ENCODE measurements around the gene MXRA7.
"Not testable (repeated sequence)": the region's sequence is repeated elsewhere in the genome, so short reads cannot be mapped to it uniquely, and the experiment has no call there.

Gene MXRA7

GRCh38 chr17:76735586-76736348 is 25.0 kb upstream of the MXRA7 start:
- no peak for DNase-seq

DNA sequence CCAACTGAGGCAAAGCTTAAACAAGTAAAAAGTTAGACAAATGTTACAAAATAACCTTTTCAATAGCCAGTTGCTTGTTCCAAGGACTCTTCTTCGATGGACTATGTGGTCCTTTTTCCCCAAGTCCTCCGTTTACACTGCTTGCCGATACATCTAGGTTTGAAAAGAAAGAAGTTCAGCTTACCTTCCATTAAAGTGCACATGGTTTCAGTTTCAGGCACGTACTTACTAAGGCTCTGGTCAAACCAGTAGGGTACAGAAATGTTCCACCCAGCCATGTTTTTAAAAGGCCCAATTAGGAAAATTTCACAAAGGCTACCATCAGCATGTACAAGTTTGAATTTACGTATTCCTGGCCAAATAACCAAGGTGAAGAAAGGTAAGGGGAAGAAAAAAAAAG is 24.2 kb upstream of the MXRA7 start:
- DNase-seq, result no peak

DNA sequence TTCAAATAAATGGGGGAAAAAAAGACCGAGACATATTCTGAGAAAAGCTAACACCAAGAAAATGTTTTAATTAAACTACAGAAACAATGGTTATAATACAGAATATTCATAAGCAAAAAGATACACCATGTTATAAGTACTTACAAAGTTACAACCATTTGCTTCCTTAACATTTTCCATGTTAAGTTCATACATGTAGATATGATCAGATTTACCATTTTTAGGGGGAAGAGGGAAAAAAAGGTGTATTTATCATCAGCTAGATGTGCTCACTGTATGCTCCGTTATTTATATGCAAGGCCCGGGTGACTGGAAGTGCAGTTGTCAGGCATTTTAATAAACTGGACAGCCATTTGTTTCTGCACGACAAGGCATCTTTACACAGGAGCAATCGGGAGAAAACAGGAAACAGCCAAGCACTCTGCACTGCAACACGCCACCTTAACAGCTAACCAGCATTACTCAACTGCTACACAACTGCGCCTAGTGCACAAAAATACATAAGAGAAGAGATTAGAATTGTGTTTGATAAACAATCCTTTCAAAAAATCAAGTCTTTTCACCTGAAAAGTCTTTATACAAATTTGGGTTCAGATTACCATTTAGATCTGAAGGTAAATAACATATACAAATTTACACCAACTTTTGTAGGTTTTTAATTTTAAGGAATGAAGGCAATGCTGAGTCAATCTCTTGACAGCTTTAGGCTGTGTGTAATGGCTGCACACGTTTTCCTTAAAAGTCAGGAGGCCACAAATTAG is 23.5 kb upstream of the MXRA7 start:
- no peak for DNase-seq

DNA sequence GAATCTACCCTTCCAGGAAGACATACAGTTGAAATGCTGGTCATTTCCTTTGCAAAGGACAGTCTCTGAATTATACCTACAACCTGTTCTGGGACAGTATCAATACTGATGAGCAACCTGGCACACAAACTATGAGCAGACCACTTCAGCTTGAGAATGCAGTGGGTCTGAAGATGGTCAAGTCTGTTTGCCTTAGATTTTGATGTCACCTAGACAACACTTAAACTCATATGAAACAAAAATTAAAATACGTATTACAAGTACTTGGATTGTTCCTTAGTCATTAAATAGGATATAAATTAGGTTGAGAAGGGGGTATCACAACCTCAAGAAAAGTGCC is 22.8 kb upstream of the MXRA7 start:
- no peak for DNase-seq

DNA sequence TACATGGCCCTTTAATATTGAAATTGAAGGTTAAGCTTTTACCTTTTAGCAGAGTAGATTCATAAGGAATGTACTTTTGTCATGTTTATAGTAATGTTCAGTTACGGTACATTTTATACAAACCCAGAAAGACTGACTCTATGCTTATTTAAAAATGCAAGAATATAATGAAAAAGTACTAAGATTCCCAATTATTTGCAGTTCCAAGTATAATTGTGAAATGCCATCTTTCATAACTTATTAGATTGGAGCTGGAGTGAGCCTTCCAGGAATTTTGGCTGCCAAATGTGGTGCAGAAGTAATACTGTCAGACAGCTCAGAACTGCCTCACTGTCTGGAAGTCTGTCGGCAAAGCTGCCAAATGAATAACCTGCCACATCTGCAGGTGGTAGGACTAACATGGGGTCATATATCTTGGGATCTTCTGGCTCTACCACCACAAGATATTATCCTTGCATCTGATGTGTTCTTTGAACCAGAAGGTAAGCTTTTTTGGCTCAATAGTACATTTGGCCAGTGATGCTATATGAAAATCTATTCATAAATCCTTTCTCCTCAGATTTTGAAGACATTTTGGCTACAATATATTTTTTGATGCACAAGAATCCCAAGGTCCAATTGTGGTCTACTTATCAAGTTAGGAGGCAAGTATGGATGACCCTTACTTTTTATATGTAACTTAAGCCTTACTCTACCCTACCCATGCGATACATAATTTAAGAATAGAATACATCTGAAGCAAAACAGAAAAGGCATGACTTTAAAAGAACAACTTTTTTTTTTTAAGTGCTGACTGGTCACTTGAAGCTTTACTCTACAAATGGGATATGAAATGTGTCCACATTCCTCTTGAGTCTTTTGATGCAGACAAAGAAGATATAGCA is 22.2 kb upstream of the MXRA7 start:
- no peak for DNase-seq

- not testable (repeated sequence) for DNase-seq
Observed at GRCh38 chr17:76731800-76732733, 21.3 kb upstream of the MXRA7 start.

GRCh38 chr17:76727745-76728456 is 17.1 kb upstream of the MXRA7 start:
- no peak for DNase-seq

DNA sequence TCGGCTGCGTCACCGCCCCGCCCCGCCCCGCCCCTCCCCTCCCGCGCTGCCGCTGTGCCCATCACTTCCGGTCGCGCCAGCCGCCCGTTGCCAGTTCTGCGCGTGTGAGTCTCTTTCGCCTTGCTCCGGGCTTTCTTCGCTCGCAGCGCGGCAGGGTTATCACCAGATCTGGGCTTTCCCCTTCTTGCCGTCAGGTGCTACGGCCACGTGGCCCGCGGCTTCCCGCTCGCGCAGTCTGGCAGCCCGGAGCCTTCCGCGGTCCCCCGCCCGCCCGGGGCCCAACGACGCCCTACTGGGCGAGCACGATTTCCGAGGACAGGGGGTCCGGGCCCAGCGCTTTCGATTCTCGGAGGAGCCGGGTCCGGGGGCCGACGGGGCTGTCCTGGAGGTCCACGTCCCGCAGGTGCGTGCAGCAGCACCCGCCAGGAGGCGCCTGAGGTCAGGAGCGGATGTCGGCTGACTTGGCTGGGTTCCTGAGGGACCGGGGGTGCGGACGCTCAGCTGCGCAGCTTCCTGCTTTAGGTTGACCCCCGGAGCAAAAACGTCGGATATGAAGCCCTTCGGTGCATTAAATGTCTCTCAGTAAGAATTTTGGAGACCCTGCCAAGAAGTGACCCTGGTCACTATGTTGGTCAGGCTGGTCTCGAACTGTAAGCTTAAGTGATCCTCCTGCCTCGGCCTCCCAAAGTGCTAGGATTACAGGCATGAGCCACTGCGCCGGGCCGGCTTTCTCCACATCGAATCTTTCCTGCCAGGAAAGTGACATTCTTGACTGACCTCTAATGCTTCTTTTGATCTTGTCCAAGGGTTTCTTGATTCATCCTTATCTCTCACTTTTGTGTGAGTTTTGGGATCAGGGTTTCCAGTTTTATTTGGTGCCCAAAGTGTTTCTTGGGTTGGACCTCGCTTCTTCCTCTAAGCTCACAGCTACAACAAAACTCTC is 16.3 kb upstream of the MXRA7 start, which contains the start of gene METTL23:
Gene METTL23 (plus strand): TSS at position 64 of the 943 bp plus-strand sequence. CDS start 2,872 bp downstream, outside the sequence.
- peak; percentile 74 to 77 for DNase-seq

- peak; percentile 90 to 94 for DNase-seq
Observed at GRCh38 chr17:76726231-76726775, 15.5 kb upstream of the MXRA7 start, which contains the start of gene JMJD6. TSS of gene JMJD6 (minus strand) at chr17:76726606. CDS start at chr17:76726475, 131 bp downstream.

GRCh38 chr17:76725580-76726230 is 14.9 kb upstream of the MXRA7 start:
- DNase-seq, result peak; percentile 66 to 68

DNA sequence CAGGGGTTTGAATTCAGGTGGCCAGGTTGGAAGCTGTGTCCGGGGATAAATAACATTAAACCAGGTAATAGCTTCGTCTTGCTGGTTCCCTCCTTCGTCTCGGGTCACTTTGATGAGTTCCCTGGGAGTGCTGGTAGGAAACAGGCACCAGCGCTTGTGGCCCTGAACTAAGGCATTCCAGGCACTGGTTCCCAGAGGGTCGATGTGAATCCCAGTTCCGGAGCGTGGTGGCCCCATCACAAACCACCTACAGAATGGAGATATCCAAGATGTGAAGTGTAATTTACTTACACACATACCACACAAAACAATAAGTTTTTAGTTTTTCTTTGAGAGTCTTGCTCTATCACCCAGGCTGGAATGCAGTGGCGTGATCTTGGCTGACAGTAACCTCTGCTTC is 13.0 kb upstream of the MXRA7 start:
- no peak for DNase-seq

DNA sequence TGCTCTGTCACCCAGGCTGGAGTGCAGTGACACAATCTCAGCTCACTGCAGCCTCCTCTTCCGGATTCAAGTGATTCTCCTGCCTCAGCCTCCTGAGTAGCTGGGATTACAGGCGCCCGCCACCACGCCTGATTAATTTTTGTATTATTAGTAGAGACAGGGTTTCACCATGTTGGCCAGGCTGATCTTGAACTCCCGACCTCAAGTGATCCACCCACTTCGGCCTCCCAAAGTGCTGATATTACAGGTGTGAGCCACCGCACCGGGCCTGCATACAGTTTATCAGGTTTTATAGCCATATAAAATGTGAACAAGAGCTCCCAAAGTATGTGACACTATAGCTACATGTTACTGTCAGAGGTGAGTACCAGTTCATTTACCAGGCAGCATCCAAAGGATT is 12.2 kb upstream of the MXRA7 start:
- DNase-seq, result not testable (repeated sequence)

GRCh38 chr17:76722279-76722678 is 11.5 kb upstream of the MXRA7 start:
- no peak for DNase-seq

GRCh38 chr17:76721463-76721862 is 10.7 kb upstream of the MXRA7 start:
- DNase-seq, result no peak

GRCh38 chr17:76720941-76721340 is 10.2 kb upstream of the MXRA7 start:
- DNase-seq, result no peak

DNA sequence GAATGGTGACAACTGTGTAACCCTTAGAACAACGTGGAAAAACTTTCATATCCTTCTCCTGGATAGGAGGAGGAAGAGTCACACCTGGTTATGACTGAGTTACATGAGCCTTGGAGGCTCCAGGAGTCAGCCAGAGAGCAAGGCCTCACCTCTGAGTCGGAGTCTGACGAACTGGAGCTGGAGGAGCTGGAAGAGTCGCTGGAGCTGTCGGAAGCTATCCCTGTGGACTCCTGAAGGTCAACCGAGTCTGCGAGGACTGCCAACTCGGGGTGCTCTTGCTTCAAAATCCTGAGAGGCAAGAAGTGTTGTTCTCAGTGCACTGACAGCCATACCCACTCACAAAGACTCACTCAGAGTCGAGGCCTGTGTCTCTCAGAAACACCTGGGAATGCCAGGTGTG is 9.4 kb upstream of the MXRA7 start:
- no peak for DNase-seq

- no peak for DNase-seq
Observed at GRCh38 chr17:76718516-76718915, 7.8 kb upstream of the MXRA7 start.

DNA sequence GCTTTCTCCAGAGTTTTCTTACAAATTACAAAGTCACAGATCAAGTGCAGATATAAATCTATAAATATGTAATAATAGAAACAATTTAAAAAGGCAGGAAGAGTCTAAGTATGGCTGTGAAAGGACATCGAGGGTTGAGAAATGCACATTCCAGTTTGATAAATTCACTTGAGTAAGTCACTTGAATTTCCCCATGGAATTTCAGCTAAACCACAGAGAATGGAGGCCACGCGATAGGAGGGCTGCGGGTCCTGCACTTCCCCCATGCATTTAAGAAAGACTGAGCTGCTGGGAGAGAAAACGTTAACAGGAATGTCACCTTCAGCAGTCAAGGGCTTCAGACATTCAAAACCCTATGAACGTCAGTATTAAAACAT is 6.1 kb upstream of the MXRA7 start:
- no peak for DNase-seq

DNA sequence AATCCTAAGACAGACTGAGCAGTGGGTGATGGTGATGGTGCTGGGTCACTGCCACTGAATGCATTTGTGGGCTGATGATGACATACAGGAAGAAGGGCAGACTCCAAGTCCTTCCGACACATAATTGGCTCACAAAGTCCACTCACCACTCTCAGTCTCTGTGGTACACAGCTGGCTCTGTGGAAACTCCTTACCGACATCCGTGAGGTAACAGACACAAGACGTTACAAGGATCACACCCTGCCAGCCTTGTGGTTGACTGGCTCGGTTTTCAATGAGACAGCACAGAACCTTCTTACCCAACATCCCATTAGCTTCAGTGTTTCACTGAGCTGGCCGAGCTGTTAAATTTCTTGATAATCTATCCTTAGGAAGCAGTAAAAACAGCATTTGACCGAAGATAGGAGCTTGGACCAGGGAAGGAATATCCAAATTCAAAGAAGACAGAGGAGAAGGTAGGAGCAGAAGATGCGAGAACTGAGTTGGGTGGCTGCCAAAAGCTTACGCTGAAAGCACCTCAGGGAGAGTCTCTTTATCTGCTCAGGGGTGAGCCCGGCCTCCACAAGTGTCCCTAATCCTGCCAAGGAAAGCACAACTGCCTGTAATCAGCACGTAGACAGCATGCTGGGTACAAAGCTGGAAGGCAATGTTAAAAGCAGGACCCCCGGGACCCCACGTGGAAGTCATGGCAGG is 5.5 kb upstream of the MXRA7 start:
- DNase-seq, result peak in 1 of 2 donors; percentile 29

Data from activated CD4-positive, alpha-beta T cell treated with anti-CD3 and anti-CD28 coated beads for 4 hours (primary cell).